Stomach (tissue), 4 donors: ENCODE data around the gene SLC2A4.

Experiments used
- CTCF ChIP-seq, 7 experiments: fragments of 450-650 bp in 4 of 7; fragments of 200-600 bp in 3 of 7; sonication (generic) in 3 of 7; IDR thresholded peaks; one replicate each; pipeline ENCODE4 v1.5.1; 2016 to 2019; ENCODE audit warnings: antibody characterized with exemption in 7 of 7, control low read depth in 2 of 7, mild to moderate bottlenecking in 1 of 7
- EP300 ChIP-seq: sonication (generic); formaldehyde crosslinking; IDR thresholded peaks from one replicate; pipeline ENCODE4 v1.6.1; 2017; ENCODE audit warnings: antibody characterized with exemption
- POLR2AphosphoS5 ChIP-seq, 3 donors: sonication (generic); formaldehyde crosslinking; IDR thresholded peaks; one replicate each; pipeline ENCODE4 v1.6.1; 2016; ENCODE audit warnings: antibody characterized with exemption in 3 of 3

GRCh38 chr17:7332111-7332510 lies 50.6 kb downstream of the SLC2A4 start:
- TF ChIP-seq CTCF (IDR thresholded peaks at IDR 0.05) (no peak), EP300 (no peak), POLR2AphosphoS5 (IDR thresholded peaks at IDR 0.05) (no peak)
